ENCODE results near the gene KRTAP5-7. TPM values are rescaled to one million over a fixed set of nuclear protein-coding genes. Genes with fewer than 3 reads are reported as not detected.
"Not testable (repeated sequence)": the region's sequence is repeated elsewhere in the genome, so short reads cannot be mapped to it uniquely, and the experiment has no call there.

KRTAP5-7 gene
- total RNA-seq, 1 donor from 2014 or later, result not detected

DNA sequence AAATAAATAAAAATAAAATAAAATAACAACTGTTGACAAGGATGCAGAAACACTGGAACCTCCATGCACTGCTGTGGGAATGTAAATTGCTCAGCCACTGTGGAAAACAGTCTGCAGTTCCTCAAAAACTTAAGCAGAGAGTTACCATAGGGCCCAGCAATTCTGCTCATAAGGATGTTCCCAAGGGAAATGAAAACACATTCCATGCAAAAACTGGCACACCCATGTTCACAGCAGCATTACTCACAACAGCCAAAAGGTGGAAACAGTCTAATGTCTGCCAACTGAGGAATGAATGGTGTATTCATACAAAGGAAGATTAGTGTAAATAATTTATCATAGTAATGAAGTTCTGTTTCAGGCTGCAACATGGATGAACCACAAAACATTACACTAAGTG, 35.1 kb downstream of the KRTAP5-7 start:
- Mint-ChIP-seq H3K27me3 (ENCODE audit: low read depth) (peaks cover 12% of the 10 kb centered on the region), H3K27ac (ENCODE audit: unreplicated experiment) (no peak overlapping the region), H3K4me1 (peaks cover 9% of the 10 kb centered on the region), H3K36me3 (ENCODE audit: low read depth) (peaks cover 2% of the 10 kb centered on the region), H3K4me3 (no peak overlapping the region), H3K9me3 (peaks cover 4% of the 10 kb centered on the region)
- TF ChIP-seq, protein P1, sequence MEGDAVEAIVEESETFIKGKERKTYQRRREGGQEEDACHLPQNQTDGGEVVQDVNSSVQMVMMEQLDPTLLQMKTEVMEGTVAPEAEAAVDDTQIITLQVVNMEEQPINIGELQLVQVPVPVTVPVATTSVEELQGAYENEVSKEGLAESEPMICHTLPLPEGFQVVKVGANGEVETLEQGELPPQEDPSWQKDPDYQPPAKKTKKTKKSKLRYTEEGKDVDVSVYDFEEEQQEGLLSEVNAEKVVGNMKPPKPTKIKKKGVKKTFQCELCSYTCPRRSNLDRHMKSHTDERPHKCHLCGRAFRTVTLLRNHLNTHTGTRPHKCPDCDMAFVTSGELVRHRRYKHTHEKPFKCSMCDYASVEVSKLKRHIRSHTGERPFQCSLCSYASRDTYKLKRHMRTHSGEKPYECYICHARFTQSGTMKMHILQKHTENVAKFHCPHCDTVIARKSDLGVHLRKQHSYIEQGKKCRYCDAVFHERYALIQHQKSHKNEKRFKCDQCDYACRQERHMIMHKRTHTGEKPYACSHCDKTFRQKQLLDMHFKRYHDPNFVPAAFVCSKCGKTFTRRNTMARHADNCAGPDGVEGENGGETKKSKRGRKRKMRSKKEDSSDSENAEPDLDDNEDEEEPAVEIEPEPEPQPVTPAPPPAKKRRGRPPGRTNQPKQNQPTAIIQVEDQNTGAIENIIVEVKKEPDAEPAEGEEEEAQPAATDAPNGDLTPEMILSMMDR (conservative IDR thresholded peaks at IDR 0.05), result no peak
- no peak for DNase-seq (ENCODE audit: low read depth, low spot score)

DNA sequence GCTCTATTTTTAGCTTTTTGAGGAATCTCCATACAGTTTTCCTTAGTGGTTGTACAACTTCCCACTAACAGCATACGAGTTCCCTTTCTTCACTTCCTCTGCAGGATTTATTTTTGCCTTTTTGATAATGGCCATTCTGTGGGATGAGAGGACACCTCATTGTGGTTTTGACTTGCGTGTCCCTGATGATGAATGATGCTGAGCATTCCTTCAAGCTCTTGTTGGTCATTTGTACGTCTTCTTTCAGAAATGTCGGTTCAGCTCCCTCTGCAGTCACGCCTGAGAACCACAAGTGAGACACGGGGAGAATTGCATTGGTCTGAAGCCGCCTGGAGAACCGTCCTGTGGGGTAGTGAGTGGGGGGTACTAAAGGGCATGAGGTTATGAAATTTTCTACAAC, 36.3 kb downstream of the KRTAP5-7 start:
- peaks cover 2% of the 10 kb centered on the region for H3K9me3 Mint-ChIP-seq
- H3K27me3 Mint-ChIP-seq (ENCODE audit: low read depth), result peaks cover 12% of the 10 kb centered on the region
- peak; percentile 25 for DNase-seq (ENCODE audit: low read depth, low spot score)
- H3K4me3 Mint-ChIP-seq, result no peak overlapping the region
- H3K27ac Mint-ChIP-seq (ENCODE audit: unreplicated experiment), result no peak overlapping the region
- TF ChIP-seq, protein P1 (conservative IDR thresholded peaks at IDR 0.05), result peak; percentile 57
- H3K36me3 Mint-ChIP-seq (ENCODE audit: low read depth), result peaks cover 2% of the 10 kb centered on the region
- peaks cover 15% of the 10 kb centered on the region for H3K4me1 Mint-ChIP-seq

DNA sequence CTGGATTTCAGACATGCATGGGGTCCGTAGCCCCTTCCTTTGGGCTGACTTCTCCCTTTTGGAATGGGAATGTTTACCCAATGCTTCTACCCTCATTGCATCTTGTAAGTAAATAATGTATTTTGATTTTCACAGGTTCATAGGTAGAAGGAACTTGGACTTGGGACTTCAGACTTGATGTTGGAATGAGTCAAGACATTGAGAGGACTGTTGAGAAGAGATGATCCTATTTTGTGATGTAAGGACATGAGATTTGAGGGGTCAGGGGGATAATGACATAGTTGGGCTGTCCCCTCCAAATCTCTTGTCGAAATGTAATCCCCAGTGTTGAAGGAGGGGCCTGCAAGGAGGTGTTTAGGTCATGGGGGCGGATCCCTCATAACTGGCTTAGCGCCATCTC, 37.4 kb downstream of the KRTAP5-7 start:
- Mint-ChIP-seq H3K36me3 (ENCODE audit: low read depth) (peaks cover 2% of the 10 kb centered on the region), H3K4me3 (no peak overlapping the region), H3K9me3 (peaks cover 2% of the 10 kb centered on the region), H3K27me3 (ENCODE audit: low read depth) (peaks cover 12% of the 10 kb centered on the region), H3K27ac (ENCODE audit: unreplicated experiment) (no peak overlapping the region), H3K4me1 (peaks cover 15% of the 10 kb centered on the region)
- DNase-seq (ENCODE audit: low read depth, low spot score), result no peak
- TF ChIP-seq, protein P1 (conservative IDR thresholded peaks at IDR 0.05), result no peak

DNA sequence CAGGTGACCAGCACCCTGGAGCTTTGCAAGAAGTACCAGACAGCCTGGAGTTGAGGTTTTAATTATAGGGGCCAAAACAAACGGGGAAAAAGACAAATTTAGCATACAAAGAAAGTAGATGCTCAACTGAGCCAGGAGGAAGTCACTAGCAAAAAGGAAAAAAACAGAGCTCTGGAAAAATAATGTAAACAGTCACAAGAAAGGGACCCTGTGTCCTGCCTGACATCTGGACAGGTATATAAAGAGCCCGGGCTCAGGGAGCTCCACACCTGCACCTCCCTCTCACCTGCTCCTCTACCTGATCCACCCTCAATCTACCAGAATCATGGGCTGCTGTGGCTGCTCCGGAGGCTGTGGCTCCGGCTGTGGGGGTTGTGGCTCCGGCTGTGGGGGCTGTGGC, 38.2 kb downstream of the KRTAP5-7 start, which contains the start of gene KRTAP5-10:
Gene KRTAP5-10, plus strand, starts transcription at position 301 of the 400 bp plus-strand sequence. Its CDS starts 25 bp downstream, at position 326.
- no peak for DNase-seq (ENCODE audit: low read depth, low spot score)
- Mint-ChIP-seq H3K27ac (ENCODE audit: unreplicated experiment) (no peak within 1 kb of the TSS), H3K4me1 (peaks cover 15% of the 10 kb centered on the region), H3K9me3 (peaks cover 2% of the 10 kb centered on the region), H3K27me3 (ENCODE audit: low read depth) (peaks cover 12% of the 10 kb centered on the region), H3K36me3 (ENCODE audit: low read depth) (peaks cover 2% of the 10 kb centered on the region), H3K4me3 (no peak within 1 kb of the TSS)
- TF ChIP-seq, protein P1 (conservative IDR thresholded peaks at IDR 0.05), result no peak

DNA sequence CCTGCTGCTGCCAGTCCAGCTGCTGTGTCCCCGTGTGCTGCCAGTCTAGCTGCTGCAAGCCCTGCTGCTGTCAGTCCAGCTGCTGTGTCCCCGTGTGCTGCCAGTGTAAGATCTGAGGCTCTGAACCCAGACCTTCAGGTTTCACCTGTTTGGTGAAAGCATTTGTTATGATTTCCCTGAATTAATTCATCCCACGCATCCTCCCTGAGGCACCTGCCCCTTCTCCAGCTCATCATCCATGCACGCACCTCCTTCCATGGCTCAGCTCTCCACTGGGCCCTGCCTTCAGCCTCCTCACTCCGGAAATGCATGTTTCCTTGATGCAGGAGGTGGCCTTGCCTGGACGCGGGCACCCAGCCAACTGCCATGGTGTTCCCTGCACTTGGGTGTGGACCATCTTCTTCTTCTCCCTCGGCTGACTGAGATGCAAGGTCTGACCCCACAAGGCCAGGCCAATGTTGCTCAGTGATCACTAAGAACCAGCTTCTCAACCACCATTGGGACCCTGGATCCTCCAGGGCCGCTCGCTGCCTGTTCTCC, 39.1 kb downstream of the KRTAP5-7 start:
- Mint-ChIP-seq H3K27me3 (ENCODE audit: low read depth) (peaks cover 12% of the 10 kb centered on the region), H3K4me3 (no peak overlapping the region), H3K36me3 (ENCODE audit: low read depth) (no peaks in the 10 kb centered on the region), H3K4me1 (peaks cover 15% of the 10 kb centered on the region), H3K27ac (ENCODE audit: unreplicated experiment) (no peak overlapping the region), H3K9me3 (no peaks in the 10 kb centered on the region)
- DNase-seq (ENCODE audit: low read depth, low spot score), result no peak
- TF ChIP-seq, protein P1 (conservative IDR thresholded peaks at IDR 0.05), result no peak

DNA sequence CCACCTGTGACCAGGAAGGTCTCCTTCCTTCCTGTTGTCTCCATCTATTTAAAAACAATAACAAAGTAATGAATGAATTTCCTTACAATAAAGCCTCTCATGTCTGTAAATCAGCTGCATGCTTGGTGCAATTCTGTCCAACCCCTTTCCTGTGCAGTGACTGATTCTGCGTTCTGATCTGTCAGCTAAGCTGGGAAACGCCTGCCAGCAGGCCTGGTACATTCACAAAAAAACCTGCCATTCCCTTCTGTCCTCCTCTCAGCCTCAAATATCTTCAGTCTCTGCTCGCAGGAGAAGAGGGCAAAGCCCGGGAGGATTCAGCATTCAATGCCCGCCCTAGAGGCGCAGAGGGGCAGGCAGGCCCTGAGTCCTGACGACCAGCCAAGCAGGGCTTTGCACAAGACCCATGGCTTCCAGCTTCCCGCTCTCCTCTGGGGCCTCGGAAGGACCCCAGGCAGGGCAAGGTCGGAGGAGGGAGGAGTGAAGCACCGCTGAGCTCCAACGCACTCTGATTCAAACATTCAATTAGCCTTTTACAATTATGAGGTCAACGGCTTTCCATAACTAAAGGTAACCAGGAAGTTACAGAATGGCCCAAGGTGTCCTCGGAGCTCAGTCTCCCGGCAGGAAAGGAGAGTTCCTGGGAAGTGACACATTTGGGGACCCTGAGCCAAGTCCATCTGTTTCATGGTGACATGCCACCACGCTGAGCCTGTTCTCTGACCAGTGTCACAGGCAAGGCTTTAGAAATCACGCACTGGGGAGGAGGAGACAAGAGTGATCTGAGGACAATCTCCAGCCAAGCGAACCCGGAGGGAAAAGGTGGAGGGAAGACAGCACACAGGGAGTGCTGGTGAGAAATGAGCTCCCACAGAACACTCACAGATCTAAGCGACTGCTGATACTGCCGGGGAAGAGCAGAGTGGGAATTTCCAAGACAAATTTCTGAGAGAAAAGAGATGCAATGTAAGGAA, 39.8 kb downstream of the KRTAP5-7 start:
- H3K4me1 Mint-ChIP-seq, result peaks cover 15% of the 10 kb centered on the region
- not testable (repeated sequence) for DNase-seq (ENCODE audit: low read depth, low spot score); H3K4me3 Mint-ChIP-seq; H3K9me3 Mint-ChIP-seq; H3K36me3 Mint-ChIP-seq (ENCODE audit: low read depth)
- H3K27ac Mint-ChIP-seq (ENCODE audit: unreplicated experiment), result peak overlapping the region; percentile 23
- H3K27me3 Mint-ChIP-seq (ENCODE audit: low read depth), result peaks cover 12% of the 10 kb centered on the region

DNA sequence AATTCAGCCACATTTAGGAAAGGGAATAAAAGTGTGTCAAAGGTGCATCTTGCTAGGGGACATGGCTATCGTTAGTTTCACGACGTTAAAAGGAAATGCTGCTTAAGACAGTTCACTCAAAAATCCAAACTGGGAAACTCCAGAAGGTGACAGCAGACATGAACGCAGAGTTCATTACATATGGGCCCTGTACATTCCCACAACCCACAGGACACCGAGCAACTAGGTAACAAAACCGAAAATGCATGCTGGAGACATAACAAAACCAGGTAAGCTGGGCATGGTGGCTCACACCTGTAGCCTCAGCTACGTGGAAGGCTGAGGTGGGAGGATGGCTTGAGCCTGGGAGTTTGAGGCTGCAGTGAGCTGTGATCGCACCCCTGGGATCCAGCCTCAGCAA, 40.6 kb downstream of the KRTAP5-7 start:
- H3K27ac Mint-ChIP-seq (ENCODE audit: unreplicated experiment), result not testable (repeated sequence)

More for the DNA sequence above, 40.6 kb downstream of the KRTAP5-7 start:
- H3K4me3 Mint-ChIP-seq; H3K27me3 Mint-ChIP-seq (ENCODE audit: low read depth); DNase-seq (ENCODE audit: low read depth, low spot score); H3K9me3 Mint-ChIP-seq; H3K36me3 Mint-ChIP-seq (ENCODE audit: low read depth): not testable (repeated sequence)
- H3K4me1 Mint-ChIP-seq, result peaks cover 15% of the 10 kb centered on the region

All from neural crest cell (in vitro differentiated cells).